Superior temporal gyrus (tissue), 1 donor: ENCODE data around the gene COL4A4.
"Not testable (repeated sequence)": the region's sequence is repeated elsewhere in the genome, so short reads cannot be mapped to it uniquely, and the experiment has no call there.

Experiments
- DNase-seq: peaks from one replicate; pipeline ENCODE4 v3.0.0-alpha.2; 2016; ENCODE audit errors: extremely low spot score

The COL4A4 gene

DNA sequence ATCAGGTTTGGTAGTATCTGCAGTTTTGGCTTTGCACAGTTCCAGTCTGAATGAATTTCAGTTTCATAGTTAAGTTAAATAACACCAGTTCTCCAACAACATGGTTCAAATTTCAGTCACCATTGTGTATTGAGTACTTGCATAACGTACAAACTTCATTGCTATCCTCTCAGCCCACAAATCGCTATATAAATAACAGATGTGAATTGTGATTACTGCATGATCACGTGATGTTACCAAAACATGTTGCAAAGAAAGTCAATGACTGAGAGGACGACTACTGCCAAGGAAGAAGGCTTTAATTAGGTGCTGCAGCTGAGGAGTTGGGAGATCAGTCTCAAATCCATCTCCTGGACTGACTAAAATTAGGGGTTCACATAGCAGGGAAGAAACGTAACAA is 48.2 kb downstream of the COL4A4 start:
- no peak for DNase-seq

DNA sequence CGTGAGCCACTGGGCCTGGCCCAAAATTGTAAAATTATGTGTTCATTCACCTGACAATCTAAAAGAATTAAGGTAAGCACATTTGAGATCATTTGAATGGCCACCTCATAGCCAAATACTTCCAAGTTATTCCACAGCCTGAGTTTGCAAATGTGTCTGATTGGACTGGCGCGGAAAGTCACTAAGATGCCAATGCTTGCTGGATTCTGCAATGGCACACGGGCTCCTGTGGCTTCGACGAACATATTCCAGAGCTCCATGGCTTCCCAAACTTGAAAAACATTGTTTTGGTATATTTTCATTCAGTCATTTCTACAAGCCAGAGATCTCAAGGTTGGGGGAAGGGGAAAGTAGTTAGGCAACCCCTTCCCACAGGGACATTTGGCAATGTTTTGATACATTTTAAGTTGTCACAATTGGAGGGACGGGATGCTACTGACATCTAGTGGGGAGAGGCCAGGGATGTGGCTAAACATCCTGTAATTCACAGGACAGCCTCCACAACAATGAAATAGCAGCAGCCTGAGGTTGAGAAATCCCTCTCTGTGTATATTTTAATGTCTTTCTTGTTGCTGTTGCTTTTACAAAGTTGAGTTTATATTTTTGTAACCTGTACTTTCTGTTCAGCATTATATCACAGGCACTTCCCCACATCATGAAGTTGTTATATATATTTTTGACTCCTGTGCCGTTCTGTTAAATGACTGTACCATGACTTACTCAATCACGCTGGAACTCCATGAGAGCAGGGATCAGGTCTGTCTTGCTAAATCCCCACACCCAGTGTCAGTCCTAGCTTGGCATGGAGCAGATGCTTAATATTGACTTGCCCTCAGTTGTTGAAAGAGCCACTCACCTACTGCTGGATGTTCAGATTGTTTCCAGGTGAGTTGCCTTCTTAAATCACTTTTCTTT is 56.9 kb downstream of the COL4A4 start:
- peak; percentile 79 for DNase-seq

- no peak for DNase-seq
These were observed 60.4 kb downstream of the COL4A4 start for GRCh38 chr2:227103583-227103982.

GRCh38 chr2:227099340-227099739 is 64.7 kb downstream of the COL4A4 start:
- no peak for DNase-seq

- no peak for DNase-seq
These were observed 65.9 kb downstream of the COL4A4 start for GRCh38 chr2:227098162-227098515.

GRCh38 chr2:227097495-227098161 is 66.4 kb downstream of the COL4A4 start:
- DNase-seq: no peak

GRCh38 chr2:227095346-227095745 is 68.7 kb downstream of the COL4A4 start:
- no peak for DNase-seq

DNA sequence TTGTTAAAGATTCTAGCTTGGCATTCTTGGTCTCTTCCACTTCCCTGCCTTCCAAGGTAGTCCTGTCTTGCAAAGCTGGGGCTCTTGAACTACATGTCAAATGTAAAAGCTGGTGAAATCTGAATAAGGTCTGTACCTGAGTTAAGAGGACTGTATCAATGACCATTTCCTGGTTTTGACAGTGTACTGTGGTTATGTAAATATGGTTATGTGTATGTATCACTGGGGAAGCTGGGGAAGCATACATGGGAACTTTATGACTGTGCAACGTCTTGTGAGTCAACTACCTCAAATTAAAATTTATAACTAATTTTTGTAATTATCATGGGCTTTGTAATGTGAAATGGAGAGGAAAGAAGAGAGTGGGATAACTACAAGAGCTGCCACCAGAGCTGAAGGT is 81.7 kb downstream of the COL4A4 start:
- no peak for DNase-seq

DNA sequence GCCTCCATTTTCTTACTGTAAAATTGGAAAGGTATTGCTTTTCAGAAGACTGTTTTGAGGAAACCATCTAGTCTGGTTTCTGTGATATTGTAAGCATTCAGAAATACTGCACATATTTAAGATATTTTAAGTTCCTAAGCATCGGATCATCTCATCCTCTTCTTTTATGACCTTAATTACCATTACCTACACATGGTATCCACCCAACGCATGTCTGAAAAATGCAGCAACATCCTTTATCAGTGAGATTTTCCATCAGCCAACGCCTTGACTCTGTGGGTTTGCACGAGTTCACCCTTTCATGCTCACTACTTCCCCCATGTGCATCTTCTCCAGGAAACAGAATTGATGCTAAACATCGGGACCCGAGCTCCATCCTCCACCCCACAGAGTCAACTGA is 84.3 kb downstream of the COL4A4 start:
- no peak for DNase-seq

- DNase-seq: not testable (repeated sequence)
These were observed 98.9 kb downstream of the COL4A4 start for GRCh38 chr2:227065065-227065464.

GRCh38 chr2:227058888-227059399 is 105.1 kb downstream of the COL4A4 start:
- no peak for DNase-seq

DNA sequence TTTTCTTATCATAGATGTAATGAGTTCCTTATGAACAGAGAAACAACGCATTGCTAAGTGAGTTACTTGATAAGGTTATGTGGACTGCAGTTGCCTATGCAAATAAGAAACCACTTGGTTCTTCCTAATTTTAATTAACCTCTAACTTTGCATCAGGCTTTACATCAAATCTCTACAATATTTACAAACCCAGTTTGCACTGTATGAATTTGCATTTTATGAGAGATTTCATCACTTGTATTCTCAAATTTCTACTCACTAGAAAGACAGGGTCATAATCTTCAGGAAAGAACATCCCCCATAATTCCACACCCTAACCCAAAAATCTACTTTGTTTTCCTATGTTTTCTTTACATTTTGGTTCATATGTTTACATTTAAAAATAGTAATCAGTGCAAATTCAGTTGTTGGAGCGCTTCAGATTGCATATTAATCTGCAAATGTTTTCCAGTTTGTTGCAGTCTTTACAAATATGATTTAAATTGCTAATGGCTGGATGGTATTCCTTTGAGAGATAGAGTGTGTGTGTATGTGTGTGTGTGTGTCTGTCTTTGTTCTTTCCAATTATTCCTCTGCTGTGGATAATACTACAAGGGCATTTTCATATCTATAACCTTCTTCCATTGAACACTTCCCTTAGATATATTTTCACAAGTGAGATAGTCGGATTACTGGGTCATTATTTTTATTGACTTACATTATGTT is 106.1 kb downstream of the COL4A4 start:
- DNase-seq: no peak

DNA sequence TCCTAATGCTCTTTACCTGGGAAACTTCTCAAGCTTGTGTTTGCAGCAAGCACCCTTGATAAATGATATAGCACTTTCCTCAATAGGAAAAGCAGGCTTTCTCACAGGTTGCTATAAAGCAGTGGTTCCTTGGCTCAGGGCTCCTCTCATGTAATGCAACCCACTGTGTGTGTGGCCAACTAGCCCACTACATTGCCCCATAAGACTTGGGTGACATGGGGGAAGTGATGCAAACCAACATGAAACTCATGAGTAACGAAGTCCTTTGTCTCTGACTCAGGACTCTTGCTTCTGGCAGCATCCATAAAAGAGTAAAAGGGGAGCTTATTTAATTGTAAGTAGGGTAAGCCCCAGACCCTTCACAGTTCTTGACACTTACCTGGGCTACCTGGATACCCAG is 106.9 kb downstream of the COL4A4 start:
- no peak for DNase-seq

DNA sequence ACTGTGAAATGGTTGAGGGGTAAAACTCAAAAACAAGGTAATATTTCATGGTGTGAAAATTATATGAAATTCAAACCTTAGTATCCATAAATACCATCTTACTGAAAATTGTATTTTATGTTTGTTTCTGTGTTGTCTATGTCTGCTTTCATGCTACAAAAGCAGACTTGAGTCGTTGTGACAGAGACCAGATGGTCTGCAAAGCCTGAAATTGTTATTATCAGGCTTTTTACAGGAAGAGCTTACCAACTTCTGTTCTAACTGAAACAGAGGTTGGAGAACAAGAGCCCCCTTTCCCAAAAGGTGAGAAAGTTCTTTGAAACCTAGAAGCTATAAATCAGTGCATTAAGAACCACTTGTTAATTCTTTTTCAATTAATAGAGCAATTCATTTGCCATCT is 110.0 kb downstream of the COL4A4 start:
- no peak for DNase-seq

DNA sequence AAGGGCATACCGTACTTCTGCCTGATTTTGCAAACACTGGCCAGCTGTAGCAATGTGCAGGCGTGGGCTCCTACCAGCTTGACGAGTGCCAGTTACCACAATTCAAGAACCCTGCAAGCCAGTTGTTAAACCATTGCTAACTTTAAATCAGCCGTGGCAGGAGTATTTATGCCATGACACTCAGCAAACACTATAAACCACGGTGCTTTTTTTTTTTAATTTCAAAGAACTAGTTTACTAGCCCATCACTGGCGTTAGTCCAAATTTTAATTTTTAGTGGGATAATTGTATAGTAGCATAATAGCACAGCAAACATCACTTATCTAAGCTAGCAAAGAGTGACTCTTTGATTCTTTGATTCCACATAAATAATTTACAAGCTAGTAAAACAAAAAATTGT is 111.1 kb downstream of the COL4A4 start:
- no peak for DNase-seq

GRCh38 chr2:227043981-227044380 is 120.0 kb downstream of the COL4A4 start:
- DNase-seq: peak; percentile 57

DNA sequence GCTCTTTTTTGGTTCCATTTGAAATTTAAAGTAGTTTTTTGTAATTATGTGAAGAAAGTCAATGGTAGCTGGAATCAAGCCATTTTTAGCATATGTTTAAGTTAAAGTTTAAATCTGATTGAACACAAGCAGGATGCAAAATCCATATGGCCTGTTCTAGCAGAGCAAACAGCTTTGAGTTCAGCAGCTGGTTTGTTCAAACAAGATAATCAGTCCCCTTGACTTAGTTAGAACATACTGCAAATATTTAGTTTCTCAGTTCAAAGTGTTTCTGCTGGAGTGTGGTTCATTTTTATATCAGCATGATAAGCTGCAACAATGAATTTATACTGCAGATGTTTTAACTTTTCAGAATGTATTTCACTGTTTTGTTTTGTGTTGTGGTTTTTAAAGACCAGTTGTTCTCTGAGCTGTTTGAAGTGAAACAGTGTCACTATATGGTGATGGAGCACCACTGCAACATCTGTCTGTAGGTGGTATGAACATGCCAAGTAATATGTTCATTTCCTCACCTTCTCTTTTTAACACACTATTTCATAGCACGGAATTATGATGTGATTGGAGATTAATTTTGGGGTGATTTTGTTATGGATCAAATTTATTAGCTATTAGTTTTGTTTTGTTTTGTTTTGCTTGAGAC is 125.3 kb downstream of the COL4A4 start:
- peak; percentile 45 for DNase-seq

- DNase-seq: no peak
These were observed 127.5 kb downstream of the COL4A4 start for GRCh38 chr2:227036527-227036926.

DNA sequence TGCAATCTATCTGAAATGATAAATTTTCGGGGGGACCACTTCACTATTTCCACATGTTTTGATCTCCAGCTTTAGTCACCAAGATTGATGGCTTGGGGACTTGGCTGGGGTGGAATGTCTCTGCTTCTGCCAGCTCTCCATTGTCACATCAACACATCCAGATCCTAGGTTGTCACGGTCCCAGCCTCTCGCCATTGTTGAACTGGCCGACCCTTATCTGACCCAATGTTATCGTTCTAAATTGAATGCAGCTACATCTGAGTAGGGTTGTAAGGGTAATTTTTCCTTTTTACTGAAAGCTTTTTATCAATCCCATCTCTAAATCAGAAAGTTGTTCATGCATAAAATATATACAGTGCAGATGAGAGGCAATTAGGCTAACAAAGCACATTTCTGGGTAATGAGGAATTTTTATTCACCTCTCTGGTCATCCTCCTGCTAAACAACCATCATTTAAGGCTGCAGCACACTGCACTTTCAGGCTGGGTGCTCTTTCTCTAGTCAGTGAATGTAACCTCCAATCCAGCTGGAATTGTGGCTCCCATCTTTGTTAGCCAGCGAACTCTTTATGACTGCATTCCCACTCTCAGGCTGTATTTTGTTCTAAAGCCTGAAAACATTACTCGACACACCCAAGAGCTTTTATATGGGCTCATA is 128.2 kb downstream of the COL4A4 start:
- no peak for DNase-seq

GRCh38 chr2:227033471-227034148 is 130.4 kb downstream of the COL4A4 start:
- no peak for DNase-seq

GRCh38 chr2:227031379-227031778 is 132.6 kb downstream of the COL4A4 start:
- DNase-seq: peak; percentile 50
